Lung (tissue), 12 donors: Measurements from ENCODE around the gene CD8A. TPM values are rescaled to one million over a fixed set of nuclear protein-coding genes. Genes with fewer than 3 reads are reported as not detected.

Source experiments
- ATAC-seq: fragments of 200-7000 bp; cut with Tn5 transposase; one replicate; pipeline ENCODE4 v1.9.1; 2020; ENCODE audit warnings: moderate number of reproducible peaks; ENCODE audit not compliant: insufficient read depth, low FRiP score
- DNase-seq, 3 donors: peaks; one replicate each; pipeline ENCODE4 v3.0.0-alpha.2; 2013 to 2017
- H3K27ac ChIP-seq, 2 donors: one replicate each; pipeline ENCODE4 v1.5.1; 2013; ENCODE audit warnings: mild to moderate bottlenecking in 2 of 2, moderate library complexity in 2 of 2, control low read depth in 1 of 2, inconsistent platforms in 1 of 2, low read depth in 1 of 2, low read length in 1 of 2
- H3K27me3 ChIP-seq, 3 donors: one replicate each; pipeline ENCODE4 v1.5.1; 2013; ENCODE audit warnings: low read length in 2 of 3; ENCODE audit not compliant: control insufficient read depth in 3 of 3, insufficient read depth in 3 of 3
- H3K36me3 ChIP-seq, 4 donors: one replicate each; pipeline ENCODE4 v1.5.1; 2013; ENCODE audit warnings: low read length in 4 of 4, mild to moderate bottlenecking in 1 of 4, moderate library complexity in 1 of 4; ENCODE audit not compliant: control insufficient read depth in 4 of 4, insufficient read depth in 4 of 4
- H3K4me1 ChIP-seq, 5 donors: one replicate each; pipeline ENCODE4 v1.5.1; 2013; ENCODE audit warnings: low read length in 5 of 5, mild to moderate bottlenecking in 2 of 5, moderate library complexity in 1 of 5; ENCODE audit not compliant: control insufficient read depth in 5 of 5, insufficient read depth in 5 of 5
- H3K4me3 ChIP-seq: one replicate; pipeline ENCODE4 v1.5.1; 2013; ENCODE audit warnings: mild to moderate bottlenecking, control low read depth, moderate library complexity
- H3K9ac ChIP-seq, 2 donors: one replicate each; pipeline ENCODE4 v1.5.1; 2013; ENCODE audit warnings: low read length in 2 of 2, control low read depth in 1 of 2; ENCODE audit not compliant: insufficient read depth in 1 of 2
- H3K9me3 ChIP-seq, 4 donors: one replicate each; pipeline ENCODE4 v1.5.1; 2013; ENCODE audit warnings: low read length in 3 of 4, mild to moderate bottlenecking in 1 of 4, moderate library complexity in 1 of 4; ENCODE audit not compliant: control insufficient read depth in 4 of 4, insufficient read depth in 3 of 4
- WGBS, 2 donors: extraction: QIAGEN DNeasy Blood & Tissue Kit; methylation state at CpG; one replicate each; pipeline ENCODE4 v1.1.7; 2013; 5-methylcytosine and 5-hydroxymethylcytosine counted together
- polyA plus RNA-seq, 2 donors: library from polyadenylated mRNA; stranded (reverse); fragments of 200-250 nt; gene quantifications; one replicate each; pipeline ENCODE4 v1.2.1, GENCODE V29; 2013
- total RNA-seq, 2 donors: library from RNA; depleted of rRNA in 1 of 2; stranded (reverse); fragments of >200 nt in 1 of 2; gene quantifications; one replicate each; pipeline ENCODE4 v1.2.1, GENCODE V29; 2014 to 2021
- TF ChIP-seq, protein P1 (sequence below): IDR thresholded peaks from 2 replicates; pipeline ENCODE4 v1.5.1; 2012; ENCODE audit warnings: mild to moderate bottlenecking; ENCODE audit errors: control extremely low read depth, extremely low read depth
- donor health status: control.
- donor health status: control.
- donor health status: Bipolar disorder and iron deficiency.
- donor health status: healthy.
- donor health status: DM: yes; HTN: yes; CAD: no.

CD8A gene
- total and polyA plus RNA-seq, 4 donors = 1.1 to 3.7 (median 3.0) TPM

DNA sequence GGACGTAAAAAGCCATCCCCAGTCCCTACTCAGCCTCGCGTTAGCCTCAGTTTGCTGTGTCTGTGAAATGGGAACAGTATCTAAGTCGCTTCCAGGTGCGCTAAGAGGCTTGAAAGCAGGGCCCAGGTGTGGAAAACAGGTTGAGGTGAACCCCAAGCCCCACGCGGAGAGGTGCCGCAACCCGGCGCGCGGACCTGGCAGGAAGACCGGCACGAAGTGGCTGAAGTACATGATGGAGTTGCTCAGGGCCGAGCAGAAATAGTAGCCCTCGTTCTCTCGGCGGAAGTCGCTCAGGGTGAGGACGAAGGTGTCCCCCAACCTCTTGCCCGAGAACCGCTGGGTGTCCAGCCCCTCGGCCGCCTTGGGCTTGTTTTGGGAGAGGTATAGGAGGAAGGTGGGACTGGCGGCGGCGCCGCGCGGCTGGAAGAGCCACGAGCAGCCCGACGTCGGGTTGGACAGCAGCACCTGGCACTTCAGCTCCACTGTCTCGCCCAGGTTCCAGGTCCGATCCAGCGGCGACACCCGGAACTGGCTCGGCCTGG is 508 bp downstream of the CD8A start:
- Histone ChIP-seq H3K9me3 (peaks cover 0 to 5% (median 0%) of the 10 kb centered on the region in 4 donors), H3K9ac (no peak overlapping the region), H3K4me3 (no peak overlapping the region), H3K27me3 (peaks cover 0 to 76% (median 49%) of the 10 kb centered on the region in 3 donors), H3K36me3 (no peaks in the 10 kb centered on the region), H3K4me1 (peaks cover 6 to 39% (median 12%) of the 10 kb centered on the region in 5 donors), H3K27ac (no peak overlapping the region)
- DNase-seq = peak in 1 of 3 donors; percentile 18
- WGBS, 2 donors = 5 to 6% methylated on average over 40 of the region's 40 CpGs
- TF ChIP-seq, protein P1, sequence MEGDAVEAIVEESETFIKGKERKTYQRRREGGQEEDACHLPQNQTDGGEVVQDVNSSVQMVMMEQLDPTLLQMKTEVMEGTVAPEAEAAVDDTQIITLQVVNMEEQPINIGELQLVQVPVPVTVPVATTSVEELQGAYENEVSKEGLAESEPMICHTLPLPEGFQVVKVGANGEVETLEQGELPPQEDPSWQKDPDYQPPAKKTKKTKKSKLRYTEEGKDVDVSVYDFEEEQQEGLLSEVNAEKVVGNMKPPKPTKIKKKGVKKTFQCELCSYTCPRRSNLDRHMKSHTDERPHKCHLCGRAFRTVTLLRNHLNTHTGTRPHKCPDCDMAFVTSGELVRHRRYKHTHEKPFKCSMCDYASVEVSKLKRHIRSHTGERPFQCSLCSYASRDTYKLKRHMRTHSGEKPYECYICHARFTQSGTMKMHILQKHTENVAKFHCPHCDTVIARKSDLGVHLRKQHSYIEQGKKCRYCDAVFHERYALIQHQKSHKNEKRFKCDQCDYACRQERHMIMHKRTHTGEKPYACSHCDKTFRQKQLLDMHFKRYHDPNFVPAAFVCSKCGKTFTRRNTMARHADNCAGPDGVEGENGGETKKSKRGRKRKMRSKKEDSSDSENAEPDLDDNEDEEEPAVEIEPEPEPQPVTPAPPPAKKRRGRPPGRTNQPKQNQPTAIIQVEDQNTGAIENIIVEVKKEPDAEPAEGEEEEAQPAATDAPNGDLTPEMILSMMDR = no peak
- ATAC-seq = no peak

DNA sequence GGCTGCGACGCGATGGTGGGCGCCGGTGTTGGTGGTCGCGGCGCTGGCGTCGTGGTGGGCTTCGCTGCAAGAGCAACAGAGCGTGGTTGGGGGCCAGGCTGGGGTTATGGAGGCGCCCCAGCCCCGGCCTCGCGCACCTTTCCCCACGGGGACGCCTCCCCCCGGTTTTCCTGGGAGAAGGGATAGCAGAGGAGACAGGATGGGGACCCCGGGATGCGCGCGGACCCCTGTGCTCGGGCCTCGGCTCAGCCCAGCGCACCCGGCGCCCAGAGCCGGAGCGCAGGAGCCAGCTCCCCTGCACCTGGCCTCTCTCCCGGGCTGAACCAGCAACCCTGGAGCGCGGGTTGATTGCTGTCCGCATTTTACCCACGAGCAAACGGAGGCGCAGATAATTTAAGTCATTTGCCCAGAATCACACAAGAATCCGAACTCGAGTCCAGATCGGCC is 1.0 kb downstream of the CD8A start:
- H3K27me3 ChIP-seq = peaks cover 0 to 74% (median 49%) of the 10 kb centered on the region in 3 donors
- no peak overlapping the region for H3K9ac ChIP-seq
- TF ChIP-seq, protein P1 = no peak
- no peak overlapping the region for H3K4me3 ChIP-seq
- peaks cover 6 to 39% (median 13%) of the 10 kb centered on the region in 5 donors for H3K4me1 ChIP-seq
- 10% methylated on average over 31 to 40 of the region's 40 CpGs for WGBS, 2 donors
- no peaks in the 10 kb centered on the region for H3K36me3 ChIP-seq
- no peak for DNase-seq
- ATAC-seq = no peak
- no peak overlapping the region for H3K27ac ChIP-seq
- H3K9me3 ChIP-seq = peaks cover 0 to 5% (median 0%) of the 10 kb centered on the region in 4 donors

DNA sequence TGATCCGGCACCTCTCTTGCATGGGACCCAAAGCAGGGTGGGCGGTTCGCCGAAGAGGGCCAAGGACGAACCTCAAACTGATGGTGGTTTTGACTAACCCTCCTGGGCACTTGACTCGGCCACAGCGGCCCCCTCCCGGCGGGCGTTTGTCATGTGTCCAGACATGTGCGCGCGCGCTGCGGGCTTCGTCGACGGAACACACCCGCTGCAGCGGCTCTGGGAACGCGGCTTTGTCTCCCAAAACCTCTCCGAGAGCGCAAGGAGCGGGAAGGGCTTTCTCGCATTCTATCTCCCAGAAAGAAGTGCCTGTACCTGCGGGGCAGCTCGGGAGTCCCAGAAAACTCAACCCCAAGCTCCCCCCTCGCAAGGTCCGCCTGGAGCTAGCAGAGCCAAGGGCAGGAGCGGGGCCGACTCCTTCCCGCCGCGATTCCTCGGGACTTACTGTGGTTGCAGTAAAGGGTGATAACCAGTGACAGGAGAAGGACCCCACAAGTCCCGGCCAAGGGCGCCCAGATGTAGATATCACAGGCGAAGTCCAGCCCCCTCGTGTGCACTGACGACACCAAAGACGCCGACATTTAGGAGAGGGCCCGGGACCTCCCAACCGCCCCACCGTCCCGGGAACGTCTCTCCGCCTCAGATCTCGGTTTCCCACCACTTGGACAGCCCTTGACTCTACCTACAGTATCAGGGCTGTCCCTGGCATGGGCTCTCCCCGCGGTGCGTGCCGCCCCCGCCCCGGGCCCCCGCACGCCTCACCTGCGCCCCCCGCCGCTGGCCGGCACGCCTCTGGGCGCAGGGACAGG is 1.6 kb downstream of the CD8A start:
- TF ChIP-seq, protein P1 = no peak
- peak in 2 of 3 donors; percentile 50 to 57 for DNase-seq
- Histone ChIP-seq H3K36me3 (no peaks in the 10 kb centered on the region), H3K4me3 (no peak overlapping the region), H3K4me1 (peaks cover 6 to 39% (median 17%) of the 10 kb centered on the region in 5 donors), H3K9ac (no peak overlapping the region), H3K27ac (no peak overlapping the region), H3K27me3 (peaks cover 0 to 71% (median 47%) of the 10 kb centered on the region in 3 donors), H3K9me3 (peaks cover 0 to 5% (median 0%) of the 10 kb centered on the region in 4 donors)
- no peak for ATAC-seq
- WGBS, 2 donors = 5 to 6% methylated on average over 61 to 64 of the region's 64 CpGs
